Thoracic aorta (tissue), 2 donors: ENCODE measurements around the gene TMX4. TPM values are rescaled to one million over a fixed set of nuclear protein-coding genes. Genes with fewer than 3 reads are reported as not detected.

Experiments
- ATAC-seq: fragments of 150-250 bp; one replicate; pipeline ENCODE4 v1.8.0; 2017; ENCODE audit warnings: low read depth; ENCODE audit not compliant: insufficient number of reproducible peaks, low FRiP score
- DNase-seq: peaks from one replicate; pipeline ENCODE4 v3.0.0-alpha.2; 2020; ENCODE audit warnings: low spot score
- H3K27ac ChIP-seq, 2 donors: fragments of 200-600 bp; sonication (generic); 1 replicate in 1 of 2; 2 replicates in 1 of 2; pipeline ENCODE4 v1.5.1; 2016; ENCODE audit warnings: mild to moderate bottlenecking in 2 of 2, moderate library complexity in 2 of 2
- H3K27me3 ChIP-seq: fragments of 200-600 bp; sonication (generic); replicated peaks from 2 replicates; pipeline ENCODE4 v1.6.0; 2016; ENCODE audit warnings: mild to moderate bottlenecking; ENCODE audit not compliant: insufficient read depth
- H3K36me3 ChIP-seq: fragments of 200-600 bp; sonication (generic); one replicate; pipeline ENCODE4 v1.5.1; 2016
- H3K4me1 ChIP-seq, 2 donors: fragments of 200-600 bp; sonication (generic); 1 replicate in 1 of 2; 2 replicates in 1 of 2; pipeline versions ENCODE4 v1.5.1 to v1.6.0; 2016; ENCODE audit warnings: low read depth in 2 of 2, mild to moderate bottlenecking in 1 of 2; ENCODE audit not compliant: control insufficient read depth in 1 of 2
- H3K4me3 ChIP-seq: fragments of 200-600 bp; sonication (generic); 2 replicates; pipeline ENCODE4 v1.5.1; 2016; ENCODE audit warnings: mild to moderate bottlenecking
- H3K9me3 ChIP-seq: fragments of 200-600 bp; sonication (generic); 2 replicates; pipeline ENCODE4 v1.5.1; 2016
- CTCF ChIP-seq: fragments of 200-600 bp; sonication (generic); IDR thresholded peaks from one replicate; pipeline ENCODE4 v1.5.1; 2019; ENCODE audit warnings: antibody characterized with exemption
- total RNA-seq, 2 donors: library from RNA; depleted of rRNA; stranded (reverse); fragments of >200 nt; gene quantifications; one replicate each; pipeline versions ENCODE4 v1.1.0 to v1.2.3, GENCODE V29; 2016

Gene TMX4
- total RNA-seq, 2 donors from 2014 or later = 39.9 to 53.5 TPM

- H3K9me3 ChIP-seq = no peaks in the 10 kb centered on the region
- H3K27me3 ChIP-seq = no peaks in the 10 kb centered on the region
- no peak for ATAC-seq
- H3K4me1 ChIP-seq = no peaks in the 10 kb centered on the region
- no peak overlapping the region for H3K4me3 ChIP-seq
- no peak overlapping the region for H3K27ac ChIP-seq
- peaks cover 9% of the 10 kb centered on the region for H3K36me3 ChIP-seq
- DNase-seq = no peak
- no peak for TF ChIP-seq CTCF
Measured at GRCh38 chr20:8005575-8006366, 13.8 kb downstream of the TMX4 start.

- Histone ChIP-seq H3K9me3 (no peaks in the 10 kb centered on the region), H3K4me1 (no peaks in the 10 kb centered on the region), H3K27me3 (no peaks in the 10 kb centered on the region), H3K4me3 (no peak overlapping the region), H3K36me3 (peaks cover 9% of the 10 kb centered on the region), H3K27ac (no peak overlapping the region)
- ATAC-seq (no peak), DNase-seq (no peak)
- TF ChIP-seq CTCF = no peak
Measured at GRCh38 chr20:8005033-8005432, 14.5 kb downstream of the TMX4 start.

- H3K9me3 ChIP-seq = no peaks in the 10 kb centered on the region
- TF ChIP-seq CTCF = no peak
- DNase-seq (no peak), ATAC-seq (no peak)
- H3K36me3 ChIP-seq = peaks cover 20% of the 10 kb centered on the region
- no peaks in the 10 kb centered on the region for H3K27me3 ChIP-seq
- H3K4me1 ChIP-seq = no peaks in the 10 kb centered on the region
- no peak overlapping the region for H3K4me3 ChIP-seq
- no peak overlapping the region for H3K27ac ChIP-seq
Measured at GRCh38 chr20:8002056-8002455, 17.5 kb downstream of the TMX4 start.

GRCh38 chr20:8000796-8001195 is 18.8 kb downstream of the TMX4 start:
- no peak overlapping the region for H3K4me3 ChIP-seq

GRCh38 chr20:7996898-7997297 is 22.7 kb downstream of the TMX4 start:
- no peak for TF ChIP-seq CTCF
- Histone ChIP-seq H3K4me1 (no peaks in the 10 kb centered on the region), H3K9me3 (no peaks in the 10 kb centered on the region), H3K27me3 (no peaks in the 10 kb centered on the region), H3K27ac (no peak overlapping the region), H3K36me3 (peaks cover 36% of the 10 kb centered on the region), H3K4me3 (no peak overlapping the region)
- DNase-seq = no peak
- ATAC-seq = no peak

More at GRCh38 chr20:8000796-8001195, 18.8 kb downstream of the TMX4 start:
- TF ChIP-seq CTCF = no peak
- DNase-seq (no peak), ATAC-seq (no peak)
- Histone ChIP-seq H3K36me3 (peaks cover 29% of the 10 kb centered on the region), H3K27me3 (no peaks in the 10 kb centered on the region), H3K9me3 (no peaks in the 10 kb centered on the region), H3K27ac (no peak overlapping the region), H3K4me1 (no peaks in the 10 kb centered on the region)
